Sigmoid colon (tissue), 4 donors: Measurements from ENCODE around the gene SLC25A44.

Experiments
- CTCF ChIP-seq, 4 experiments: fragments of 450-650 bp in 3 of 4; fragments of 200-600 bp in 1 of 4; IDR thresholded peaks; one replicate each; pipeline ENCODE4 v1.5.1; 2016 to 2019; ENCODE audit warnings: antibody characterized with exemption in 4 of 4, mild to moderate bottlenecking in 3 of 4, moderate library complexity in 2 of 4
- EP300 ChIP-seq, 4 donors: sonication (generic); formaldehyde crosslinking; IDR thresholded peaks; one replicate each; pipeline ENCODE4 v1.6.1; 2017; ENCODE audit warnings: antibody characterized with exemption in 4 of 4
- POLR2A ChIP-seq, 2 donors: fragments of 450-650 bp; IDR thresholded peaks; one replicate each; pipeline ENCODE4 v1.6.1; 2016; ENCODE audit warnings: antibody characterized with exemption in 2 of 2, mild to moderate bottlenecking in 2 of 2, moderate library complexity in 2 of 2
- POLR2AphosphoS5 ChIP-seq, 4 donors: sonication (generic); formaldehyde crosslinking; IDR thresholded peaks; one replicate each; pipeline ENCODE4 v1.6.1; 2017; ENCODE audit warnings: antibody characterized with exemption in 4 of 4

DNA sequence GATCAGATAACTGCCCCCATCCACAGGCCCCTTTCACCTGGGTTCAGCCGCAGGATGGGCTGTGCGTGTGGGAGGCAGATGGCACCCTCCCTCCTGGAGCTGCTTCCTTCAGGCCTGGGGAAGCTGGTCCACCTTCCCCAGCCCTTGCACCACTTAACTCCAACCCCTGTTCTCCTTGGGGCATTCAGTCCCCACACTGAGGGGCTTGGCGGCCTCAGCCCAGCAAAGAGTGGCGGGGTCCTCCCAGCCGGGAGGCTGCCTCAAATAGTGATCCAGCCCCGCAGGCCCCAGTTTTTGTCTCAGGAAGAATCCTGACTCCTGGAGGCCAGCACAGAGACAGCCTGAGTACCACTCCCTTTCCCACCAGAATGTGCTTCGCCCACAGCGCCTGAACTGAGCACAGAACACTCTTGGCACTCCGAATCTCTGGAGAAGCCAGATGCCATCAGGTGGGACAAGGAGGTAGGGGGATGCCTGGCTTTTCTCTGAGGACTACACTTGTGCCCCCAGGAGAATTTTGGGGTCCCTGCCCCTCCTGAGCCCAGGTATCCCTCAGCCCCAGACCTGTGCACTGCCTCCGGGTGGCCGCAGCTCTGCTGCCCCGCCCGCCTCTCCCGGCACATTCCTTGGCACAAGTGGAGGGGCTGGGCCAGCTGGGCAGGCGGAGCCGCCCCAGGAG is 53.0 kb downstream of the SLC25A44 start:
- no peak for TF ChIP-seq CTCF (IDR thresholded peaks at IDR 0.05)
- no peak for TF ChIP-seq EP300 (IDR thresholded peaks at IDR 0.05)
- no peak for TF ChIP-seq POLR2A (IDR thresholded peaks at IDR 0.05)
- TF ChIP-seq POLR2AphosphoS5 (IDR thresholded peaks at IDR 0.05) = peak in 2 of 4 donors; percentile 13 to 26
